HepG2 (cell line): Measurements from ENCODE around the gene PLAC9.

Experiments
- BRCA1 ChIP-seq: sonication (generic); formaldehyde crosslinking; IDR thresholded peaks from 2 replicates; pipeline ENCODE4 v1.4.0; 2020; ENCODE audit warnings: missing genetic modification reagents
- EZH2 ChIP-seq: conservative IDR thresholded peaks from 2 replicates; pipeline ENCODE4 v1.6.1; 2012; ENCODE audit warnings: mild to moderate bottlenecking, low read depth, low read length, moderate library complexity
- FOXM1 ChIP-seq: sonication (generic); formaldehyde crosslinking; IDR thresholded peaks from 2 replicates; pipeline ENCODE4 v1.5.0; 2020; ENCODE audit warnings: missing genetic modification reagents
- HNRNPH1 ChIP-seq: fragments of 200-400 bp; formaldehyde crosslinking; optimal IDR thresholded peaks from 2 replicates; pipeline ENCODE3; 2017; ENCODE audit warnings: mild to moderate bottlenecking, low read depth, low read length
- JUND ChIP-seq: sonication (generic); formaldehyde crosslinking; IDR thresholded peaks from 2 replicates; pipeline ENCODE4 v1.8.0; 2022; ENCODE audit warnings: mild to moderate bottlenecking, missing genetic modification reagents
- PRPF4 ChIP-seq: fragments of 200-400 bp; formaldehyde crosslinking; IDR thresholded peaks from 2 replicates; pipeline ENCODE4 v1.6.1; 2016; ENCODE audit warnings: low read length, low read depth; ENCODE audit not compliant: poor library complexity, severe bottlenecking
- RAD21 ChIP-seq: fragments of 450-650 bp; formaldehyde crosslinking; IDR thresholded peaks from 2 replicates; pipeline ENCODE4 v1.5.0; 2020; ENCODE audit warnings: mild to moderate bottlenecking
- SCMH1 ChIP-seq: sonication (generic); formaldehyde crosslinking; IDR thresholded peaks from 2 replicates; pipeline ENCODE4 v1.9.0; 2021; ENCODE audit warnings: missing genetic modification reagents, mild to moderate bottlenecking, borderline replicate concordance
- SMAD9 ChIP-seq: sonication (generic); formaldehyde crosslinking; IDR thresholded peaks from 2 replicates; pipeline ENCODE4 v1.5.1; 2020; ENCODE audit warnings: mild to moderate bottlenecking, missing genetic modification reagents
- TAF1 ChIP-seq: sonication (generic); formaldehyde crosslinking; IDR thresholded peaks from 2 replicates; pipeline ENCODE4 v1.4.0; 2020; ENCODE audit warnings: missing genetic modification reagents
- ZNF766 ChIP-seq: sonication (generic); formaldehyde crosslinking; IDR thresholded peaks from 2 replicates; pipeline ENCODE4 v1.5.0; 2020; ENCODE audit warnings: missing genetic modification reagents, borderline replicate concordance
- TF ChIP-seq, protein P1 (sequence below): sonication (generic); formaldehyde crosslinking; IDR thresholded peaks from 2 replicates; pipeline ENCODE4 v1.8.0; 2022; ENCODE audit warnings: mild to moderate bottlenecking, missing genetic modification reagents; ENCODE audit not compliant: insufficient replicate concordance
- TF ChIP-seq, protein P2 (sequence below): sonication (generic); formaldehyde crosslinking; IDR thresholded peaks from 2 replicates; pipeline ENCODE4 v1.5.0; 2020; ENCODE audit warnings: missing genetic modification reagents
- TF ChIP-seq, protein P3 (sequence below), 2 experiments: IDR thresholded peaks; 2 replicates each; pipeline ENCODE4 v1.6.1; 2011 to 2012; ENCODE audit warnings: low read length in 2 of 2, borderline replicate concordance in 1 of 2, low read depth in 1 of 2, mild to moderate bottlenecking in 1 of 2, moderate library complexity in 1 of 2

DNA sequence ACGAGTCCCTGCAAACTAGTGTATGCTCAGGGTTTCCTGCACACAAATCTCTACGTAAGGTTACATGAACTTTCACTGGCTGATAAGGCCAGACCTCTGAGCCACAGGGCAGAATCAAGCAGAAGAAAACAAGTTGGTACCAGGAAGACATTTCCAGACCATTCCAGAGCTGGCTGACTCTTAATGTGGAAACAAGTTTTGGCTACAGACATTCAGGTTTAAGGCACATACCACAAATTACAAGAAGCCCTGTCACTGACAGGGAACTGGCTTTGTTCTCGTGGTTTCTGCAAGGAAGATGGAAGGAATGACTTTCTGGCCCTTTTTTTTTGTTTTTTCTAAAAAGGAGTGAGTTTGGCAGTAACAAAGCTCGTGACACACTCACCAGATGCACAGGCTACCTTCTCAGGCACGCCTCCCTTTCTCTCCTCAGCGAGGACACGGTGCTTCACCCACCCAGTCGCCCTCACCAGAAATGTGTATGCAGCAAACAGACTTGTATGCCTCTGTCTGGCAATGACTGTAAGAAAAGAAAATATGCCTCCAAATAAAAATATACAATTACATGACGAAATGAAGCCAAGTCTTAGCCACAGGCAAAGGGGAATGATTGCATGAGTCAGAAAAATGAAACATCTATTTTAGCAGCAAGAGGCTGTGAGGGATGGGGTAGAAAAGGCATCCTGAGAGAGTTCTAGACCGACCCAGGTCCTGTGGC is 22.6 kb downstream of the PLAC9 start:
- TF ChIP-seq SMAD9 (CRISPR knock-in tag) (no peak), BRCA1 (no peak), FOXM1 (CRISPR knock-in tag) (no peak), PRPF4 (no peak), HNRNPH1 (no peak), RAD21 (no peak), ZNF766 (no peak), JUND (no peak), EZH2 (no peak), SCMH1 (CRISPR knock-in tag) (no peak), TAF1 (CRISPR knock-in tag) (no peak)
- TF ChIP-seq, protein P1, sequence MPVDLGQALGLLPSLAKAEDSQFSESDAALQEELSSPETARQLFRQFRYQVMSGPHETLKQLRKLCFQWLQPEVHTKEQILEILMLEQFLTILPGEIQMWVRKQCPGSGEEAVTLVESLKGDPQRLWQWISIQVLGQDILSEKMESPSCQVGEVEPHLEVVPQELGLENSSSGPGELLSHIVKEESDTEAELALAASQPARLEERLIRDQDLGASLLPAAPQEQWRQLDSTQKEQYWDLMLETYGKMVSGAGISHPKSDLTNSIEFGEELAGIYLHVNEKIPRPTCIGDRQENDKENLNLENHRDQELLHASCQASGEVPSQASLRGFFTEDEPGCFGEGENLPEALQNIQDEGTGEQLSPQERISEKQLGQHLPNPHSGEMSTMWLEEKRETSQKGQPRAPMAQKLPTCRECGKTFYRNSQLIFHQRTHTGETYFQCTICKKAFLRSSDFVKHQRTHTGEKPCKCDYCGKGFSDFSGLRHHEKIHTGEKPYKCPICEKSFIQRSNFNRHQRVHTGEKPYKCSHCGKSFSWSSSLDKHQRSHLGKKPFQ (CRISPR knock-in tag), result no peak
- TF ChIP-seq, protein P2, sequence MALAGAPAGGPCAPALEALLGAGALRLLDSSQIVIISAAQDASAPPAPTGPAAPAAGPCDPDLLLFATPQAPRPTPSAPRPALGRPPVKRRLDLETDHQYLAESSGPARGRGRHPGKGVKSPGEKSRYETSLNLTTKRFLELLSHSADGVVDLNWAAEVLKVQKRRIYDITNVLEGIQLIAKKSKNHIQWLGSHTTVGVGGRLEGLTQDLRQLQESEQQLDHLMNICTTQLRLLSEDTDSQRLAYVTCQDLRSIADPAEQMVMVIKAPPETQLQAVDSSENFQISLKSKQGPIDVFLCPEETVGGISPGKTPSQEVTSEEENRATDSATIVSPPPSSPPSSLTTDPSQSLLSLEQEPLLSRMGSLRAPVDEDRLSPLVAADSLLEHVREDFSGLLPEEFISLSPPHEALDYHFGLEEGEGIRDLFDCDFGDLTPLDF, result no peak
- TF ChIP-seq, protein P3, sequence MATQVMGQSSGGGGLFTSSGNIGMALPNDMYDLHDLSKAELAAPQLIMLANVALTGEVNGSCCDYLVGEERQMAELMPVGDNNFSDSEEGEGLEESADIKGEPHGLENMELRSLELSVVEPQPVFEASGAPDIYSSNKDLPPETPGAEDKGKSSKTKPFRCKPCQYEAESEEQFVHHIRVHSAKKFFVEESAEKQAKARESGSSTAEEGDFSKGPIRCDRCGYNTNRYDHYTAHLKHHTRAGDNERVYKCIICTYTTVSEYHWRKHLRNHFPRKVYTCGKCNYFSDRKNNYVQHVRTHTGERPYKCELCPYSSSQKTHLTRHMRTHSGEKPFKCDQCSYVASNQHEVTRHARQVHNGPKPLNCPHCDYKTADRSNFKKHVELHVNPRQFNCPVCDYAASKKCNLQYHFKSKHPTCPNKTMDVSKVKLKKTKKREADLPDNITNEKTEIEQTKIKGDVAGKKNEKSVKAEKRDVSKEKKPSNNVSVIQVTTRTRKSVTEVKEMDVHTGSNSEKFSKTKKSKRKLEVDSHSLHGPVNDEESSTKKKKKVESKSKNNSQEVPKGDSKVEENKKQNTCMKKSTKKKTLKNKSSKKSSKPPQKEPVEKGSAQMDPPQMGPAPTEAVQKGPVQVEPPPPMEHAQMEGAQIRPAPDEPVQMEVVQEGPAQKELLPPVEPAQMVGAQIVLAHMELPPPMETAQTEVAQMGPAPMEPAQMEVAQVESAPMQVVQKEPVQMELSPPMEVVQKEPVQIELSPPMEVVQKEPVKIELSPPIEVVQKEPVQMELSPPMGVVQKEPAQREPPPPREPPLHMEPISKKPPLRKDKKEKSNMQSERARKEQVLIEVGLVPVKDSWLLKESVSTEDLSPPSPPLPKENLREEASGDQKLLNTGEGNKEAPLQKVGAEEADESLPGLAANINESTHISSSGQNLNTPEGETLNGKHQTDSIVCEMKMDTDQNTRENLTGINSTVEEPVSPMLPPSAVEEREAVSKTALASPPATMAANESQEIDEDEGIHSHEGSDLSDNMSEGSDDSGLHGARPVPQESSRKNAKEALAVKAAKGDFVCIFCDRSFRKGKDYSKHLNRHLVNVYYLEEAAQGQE (IDR thresholded peaks at IDR 0.05; ENCODE audit: borderline replicate concordance in 1 of 2, low read depth in 1 of 2, low read length in 2 of 2), result no peak
